Stimulated activated CD4-positive, alpha-beta T cell treated with anti-CD3 and anti-CD28 coated beads, Interleukin-4, amount 100 ng/mL, for 1 hour (primary cell): ENCODE data around the gene NRIP1.
"Not testable (repeated sequence)": the region's sequence is repeated elsewhere in the genome, so short reads cannot be mapped to it uniquely, and the experiment has no call there.

Experiments
- DNase-seq: peaks from one replicate; pipeline ENCODE4 v3.0.0-alpha.2; 2020

NRIP1 gene

GRCh38 chr21:14964621-14965020 lies 100.2 kb downstream of the NRIP1 start:
- DNase-seq, result no peak

DNA sequence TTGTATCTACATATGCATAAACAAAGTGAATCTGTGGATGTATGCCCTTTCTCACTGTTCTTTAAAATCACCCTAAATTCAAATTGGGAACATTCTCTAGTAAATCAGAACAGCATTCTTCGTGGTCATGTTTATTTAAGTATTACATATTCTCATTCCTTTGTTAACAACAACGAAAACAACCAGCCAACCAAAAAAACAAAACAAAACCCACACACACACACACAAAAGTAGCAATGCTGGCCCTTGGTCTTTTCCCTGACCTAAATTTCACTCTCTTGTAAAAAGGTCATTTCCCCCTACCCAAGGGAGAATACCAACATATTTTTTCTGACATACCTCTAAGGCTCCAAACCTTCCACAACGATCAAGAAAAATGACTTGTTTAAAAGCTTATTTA lies 102.6 kb downstream of the NRIP1 start:
- DNase-seq, result no peak

GRCh38 chr21:14961502-14961901 lies 103.3 kb downstream of the NRIP1 start:
- DNase-seq, result no peak

GRCh38 chr21:14959343-14959742 lies 105.5 kb downstream of the NRIP1 start:
- DNase-seq, result no peak

- DNase-seq, result no peak
Measured at GRCh38 chr21:14957836-14958235, 107.0 kb downstream of the NRIP1 start.

GRCh38 chr21:14956807-14957206 lies 108.0 kb downstream of the NRIP1 start:
- no peak for DNase-seq

GRCh38 chr21:14955936-14956520 lies 108.8 kb downstream of the NRIP1 start:
- DNase-seq, result no peak

DNA sequence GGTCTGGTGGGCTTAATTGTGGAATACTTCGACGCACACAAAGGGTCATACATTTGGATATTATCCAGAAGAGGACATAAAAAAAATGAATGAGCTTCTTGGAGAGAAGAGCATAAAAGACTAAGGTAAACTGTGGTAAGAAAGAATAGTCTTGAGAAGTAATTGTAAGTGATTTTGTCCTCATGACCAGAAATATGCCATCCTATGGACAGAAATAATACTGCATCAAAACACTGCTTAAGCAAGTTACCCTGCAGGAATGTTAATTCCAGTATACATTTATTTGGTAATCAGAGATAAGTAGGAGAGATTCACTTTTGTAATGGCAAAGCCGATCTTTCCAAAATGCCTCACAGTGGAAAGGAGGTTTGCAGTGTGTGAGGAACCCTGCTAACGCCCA lies 111.9 kb downstream of the NRIP1 start:
- DNase-seq, result no peak

DNA sequence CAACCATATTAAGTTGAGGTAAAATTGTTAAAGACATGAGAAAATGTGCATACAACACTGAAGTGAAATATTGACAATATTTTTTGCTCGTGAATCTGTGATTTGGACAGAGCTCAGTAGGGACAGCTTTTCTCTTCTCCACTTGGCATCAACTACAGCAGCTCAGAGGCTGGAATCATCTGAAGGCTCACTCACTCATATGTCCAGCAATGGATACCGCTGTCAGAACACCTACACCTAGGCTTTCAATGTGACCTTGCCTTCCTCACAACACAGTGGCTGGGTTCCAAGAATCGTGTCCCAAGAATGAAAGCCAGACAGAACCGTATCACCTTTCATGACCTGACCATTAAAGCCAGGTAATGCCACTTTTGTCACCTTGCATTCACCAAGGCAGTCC lies 115.2 kb downstream of the NRIP1 start:
- no peak for DNase-seq

- DNase-seq, result no peak
Measured at GRCh38 chr21:14947613-14948160, 117.1 kb downstream of the NRIP1 start.

GRCh38 chr21:14945176-14945575 lies 119.6 kb downstream of the NRIP1 start:
- DNase-seq, result no peak

DNA sequence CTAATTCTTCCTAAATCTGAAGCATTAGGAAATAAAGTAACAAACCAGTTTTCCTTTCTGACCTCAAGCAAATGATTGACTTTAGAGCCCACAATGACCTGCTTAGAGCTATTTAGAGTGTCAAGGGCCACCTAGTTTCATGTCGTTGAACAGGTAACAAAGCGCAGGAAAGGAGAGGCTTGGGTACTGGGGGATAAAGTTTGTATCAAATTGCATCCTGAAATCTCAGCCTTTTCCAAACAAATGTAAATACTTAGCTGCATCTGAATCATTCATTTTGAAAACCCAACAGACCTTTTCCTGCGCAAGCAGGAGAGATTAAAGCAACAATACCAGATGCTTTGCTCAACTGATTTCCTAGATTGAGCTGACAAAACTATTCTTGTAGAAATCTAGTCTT lies 121.2 kb downstream of the NRIP1 start:
- no peak for DNase-seq

GRCh38 chr21:14942801-14943490 lies 121.9 kb downstream of the NRIP1 start:
- DNase-seq, result no peak

DNA sequence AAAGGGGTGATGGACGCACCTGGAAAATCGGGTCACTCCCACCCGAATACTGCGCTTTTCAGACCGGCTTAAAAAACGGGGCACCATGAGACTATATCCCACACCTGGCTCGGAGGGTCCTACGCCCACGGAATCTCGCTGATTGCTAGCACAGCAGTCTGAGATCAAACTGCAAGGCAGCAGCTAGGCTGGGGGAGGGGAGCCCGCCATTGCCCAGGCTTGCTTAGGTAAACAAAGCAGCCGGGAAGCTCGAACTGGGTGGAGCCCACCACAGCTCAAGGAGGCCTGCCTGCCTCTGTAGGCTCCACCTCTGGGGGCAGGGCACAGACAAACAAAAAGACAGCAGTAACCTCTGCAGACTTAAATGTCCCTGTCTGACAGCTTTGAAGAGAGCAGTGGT lies 137.5 kb downstream of the NRIP1 start:
- DNase-seq, result not testable (repeated sequence)

GRCh38 chr21:14926186-14926585 lies 138.6 kb downstream of the NRIP1 start:
- no peak for DNase-seq

GRCh38 chr21:14923468-14923867 lies 141.3 kb downstream of the NRIP1 start:
- DNase-seq, result no peak

GRCh38 chr21:14922980-14923379 lies 141.8 kb downstream of the NRIP1 start:
- no peak for DNase-seq

DNA sequence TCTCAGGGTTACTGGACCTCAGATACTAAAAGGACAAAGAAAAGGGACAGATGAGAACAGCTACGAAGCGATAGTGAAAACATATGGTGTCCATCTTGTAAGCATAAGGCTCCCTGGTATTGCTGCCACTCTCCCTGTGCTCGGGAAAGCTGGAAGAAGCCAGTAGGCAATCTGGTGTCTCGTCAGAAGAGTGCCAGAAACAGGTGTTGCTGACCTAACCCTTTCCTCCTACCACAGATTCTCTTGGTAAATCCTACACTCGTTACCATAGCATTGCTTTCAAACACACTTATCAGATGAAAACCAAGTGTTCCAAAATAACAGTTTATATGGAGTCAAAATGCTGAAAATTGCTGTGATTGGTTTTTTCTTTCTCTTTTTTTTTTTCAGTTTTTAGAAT lies 146.3 kb downstream of the NRIP1 start:
- DNase-seq, result no peak

DNA sequence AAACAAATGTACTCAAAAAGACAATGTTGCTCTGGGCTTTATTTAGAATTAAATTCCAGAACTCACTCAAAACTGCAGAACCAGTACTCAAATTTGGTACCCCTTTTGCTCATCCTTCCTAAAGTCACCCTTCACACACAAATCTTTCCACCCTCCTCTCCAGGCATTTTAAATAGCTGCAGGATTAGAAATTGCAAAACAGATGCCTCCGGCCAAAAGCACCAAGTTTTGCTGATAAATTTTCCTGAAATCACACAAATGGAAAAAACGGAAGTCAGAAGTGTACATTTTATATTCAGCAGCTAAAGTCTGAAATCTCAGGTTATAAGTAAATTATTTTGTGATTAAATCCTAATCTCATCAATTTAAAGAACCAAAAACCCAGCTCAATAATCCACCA lies 147.0 kb downstream of the NRIP1 start:
- no peak for DNase-seq

- no peak for DNase-seq
Measured at GRCh38 chr21:14916676-14917141, 148.1 kb downstream of the NRIP1 start.

DNA sequence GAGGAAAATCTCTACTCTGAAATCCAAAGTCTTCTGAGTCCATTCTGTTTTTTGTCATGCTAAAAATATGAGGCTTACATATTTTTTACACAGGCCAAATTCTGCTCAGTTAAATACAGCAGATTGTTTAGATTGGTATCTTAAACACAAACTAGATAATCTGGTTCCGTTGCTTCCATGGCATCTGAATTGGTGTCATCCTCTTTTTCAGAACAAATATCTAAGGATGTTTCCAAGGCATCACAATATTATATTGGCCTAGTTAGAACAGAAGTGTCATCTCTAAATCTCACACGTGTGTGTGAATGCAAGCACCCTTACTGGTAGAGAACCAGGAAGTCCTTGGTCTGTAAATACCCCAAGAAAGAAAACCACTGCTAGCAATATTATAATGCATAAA lies 151.2 kb downstream of the NRIP1 start:
- no peak for DNase-seq

DNA sequence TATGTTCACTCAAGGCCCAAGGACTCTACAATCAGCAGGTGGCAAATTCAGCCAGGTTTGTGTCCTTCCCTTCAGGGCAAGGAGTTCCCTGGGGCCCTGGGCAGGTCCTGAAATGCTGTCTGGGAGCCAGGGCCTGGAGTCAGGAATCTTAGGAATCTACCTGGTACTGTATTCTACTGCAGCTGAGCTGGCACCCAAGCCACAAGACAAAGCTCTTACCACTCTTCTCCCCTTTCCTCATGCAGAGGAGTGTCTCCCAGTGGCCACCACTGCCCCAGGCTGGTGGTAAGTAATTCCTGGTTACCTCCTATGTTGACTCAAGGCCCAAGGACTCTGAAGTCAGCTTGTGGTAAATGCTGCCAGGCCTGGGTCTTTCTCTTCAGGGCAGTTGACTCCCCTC lies 153.4 kb downstream of the NRIP1 start:
- no peak for DNase-seq
